ES-I3 (cell line): ENCODE results near the gene PRKCD.

Experiments used
- H3K36me3 ChIP-seq: 2 replicates; pipeline ENCODE4 v1.6.1; 2013; ENCODE audit warnings: mild to moderate bottlenecking, low read length, control low read depth, moderate library complexity; ENCODE audit not compliant: insufficient read depth
- H3K4me1 ChIP-seq: 2 replicates; pipeline ENCODE4 v1.6.1; 2013; ENCODE audit warnings: mild to moderate bottlenecking, control low read depth, low read length; ENCODE audit not compliant: insufficient read depth
- H3K9ac ChIP-seq: 2 replicates; pipeline ENCODE4 v1.6.1; 2013; ENCODE audit warnings: low read depth, mild to moderate bottlenecking, low read length, moderate library complexity
- H3K9me3 ChIP-seq: 2 replicates; pipeline ENCODE4 v1.6.1; 2013; ENCODE audit warnings: mild to moderate bottlenecking, low read length, moderate library complexity; ENCODE audit not compliant: control insufficient read depth, insufficient read depth

PRKCD gene

DNA sequence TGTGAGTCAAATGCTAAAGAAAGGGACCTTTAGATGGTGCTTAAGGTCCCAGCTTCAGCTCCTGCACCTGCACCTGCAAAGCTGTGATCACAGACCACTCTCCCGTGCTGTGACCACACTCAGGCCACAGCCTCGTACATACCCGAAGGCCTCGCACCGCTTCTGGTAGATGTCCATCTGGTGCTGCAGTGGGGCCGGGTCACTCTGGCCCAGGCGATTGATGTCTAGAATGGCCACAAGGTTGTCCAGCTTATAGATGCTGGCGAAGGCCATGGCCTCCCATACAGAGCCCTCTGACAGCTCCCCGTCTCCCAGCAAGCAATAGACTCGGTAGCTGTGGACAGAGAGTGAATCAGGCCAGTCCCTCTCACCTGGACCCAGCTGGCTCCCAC is 73.8 kb downstream of the PRKCD start:
- Histone ChIP-seq H3K36me3 (peaks cover 83% of the 10 kb centered on the region), H3K4me1 (peaks cover 3% of the 10 kb centered on the region; the same call in 1 of the 2 replicates)

DNA sequence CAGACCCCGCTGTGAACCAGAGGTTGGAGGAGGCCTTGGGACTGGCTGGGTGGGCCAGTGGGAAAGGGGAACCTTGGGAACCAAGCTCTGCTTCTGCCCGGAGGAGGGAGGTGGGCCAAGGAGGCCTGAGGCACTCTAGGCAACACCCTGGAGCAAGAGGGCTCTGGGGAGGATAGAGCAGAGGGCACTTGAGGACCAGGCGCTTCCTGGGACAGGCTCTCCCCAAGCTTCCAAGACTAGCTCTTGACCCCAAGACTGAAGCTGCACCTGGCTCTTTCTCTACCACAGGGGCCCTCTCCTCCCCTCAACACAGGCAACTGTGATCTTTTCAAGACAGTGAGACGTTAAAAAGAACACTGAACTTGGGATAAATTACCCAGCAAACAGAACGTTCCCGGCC is 74.5 kb downstream of the PRKCD start:
- no peaks in the 10 kb centered on the region for H3K9me3 ChIP-seq
- no peak overlapping the region for H3K9ac ChIP-seq
- H3K4me1 ChIP-seq, result peaks cover 3% of the 10 kb centered on the region; the same call in 1 of the 2 replicates
- peaks cover 85% of the 10 kb centered on the region for H3K36me3 ChIP-seq

More for the DNA sequence above, 73.8 kb downstream of the PRKCD start:
- no peaks in the 10 kb centered on the region for H3K9me3 ChIP-seq
- no peak overlapping the region for H3K9ac ChIP-seq

DNA sequence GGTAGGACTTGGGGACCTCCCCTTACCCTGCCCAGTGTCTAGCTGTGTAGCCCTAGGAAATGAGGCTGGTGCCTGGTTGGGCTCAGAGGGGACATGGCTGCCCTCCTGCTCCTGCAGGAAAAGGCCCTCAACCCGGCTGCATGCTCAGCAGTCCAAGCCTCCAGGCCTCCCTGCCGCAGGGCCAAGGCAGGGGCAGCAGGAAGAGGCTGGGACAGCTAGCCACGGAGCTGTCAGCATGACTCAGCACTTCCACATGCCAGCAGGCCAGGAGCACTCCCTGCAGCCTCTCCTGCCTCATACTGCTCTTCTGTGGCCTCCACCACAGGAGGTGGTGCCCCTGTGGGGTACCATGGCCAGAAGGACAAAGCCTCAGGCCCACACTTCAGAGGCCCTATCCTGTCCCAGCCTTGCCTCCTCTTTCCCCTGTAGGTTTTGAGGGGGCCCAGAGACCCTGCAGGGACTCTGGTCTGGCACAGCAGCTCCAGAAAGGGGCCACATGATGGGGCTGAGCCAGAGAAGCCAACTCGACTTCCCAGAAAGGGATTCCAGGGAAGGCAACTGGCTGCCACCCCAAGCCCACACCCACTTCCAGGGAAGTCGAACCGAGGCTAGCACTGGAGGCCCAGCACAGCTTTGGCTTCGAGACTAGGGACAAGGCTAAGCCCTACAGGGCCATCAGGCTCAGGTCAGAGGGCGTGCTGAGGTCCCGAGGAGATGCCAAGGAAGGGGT is 75.3 kb downstream of the PRKCD start:
- H3K4me1 ChIP-seq, result peaks cover 3% of the 10 kb centered on the region; the same call in 1 of the 2 replicates
- peaks cover 85% of the 10 kb centered on the region for H3K36me3 ChIP-seq
- no peaks in the 10 kb centered on the region for H3K9me3 ChIP-seq
- no peak overlapping the region for H3K9ac ChIP-seq

DNA sequence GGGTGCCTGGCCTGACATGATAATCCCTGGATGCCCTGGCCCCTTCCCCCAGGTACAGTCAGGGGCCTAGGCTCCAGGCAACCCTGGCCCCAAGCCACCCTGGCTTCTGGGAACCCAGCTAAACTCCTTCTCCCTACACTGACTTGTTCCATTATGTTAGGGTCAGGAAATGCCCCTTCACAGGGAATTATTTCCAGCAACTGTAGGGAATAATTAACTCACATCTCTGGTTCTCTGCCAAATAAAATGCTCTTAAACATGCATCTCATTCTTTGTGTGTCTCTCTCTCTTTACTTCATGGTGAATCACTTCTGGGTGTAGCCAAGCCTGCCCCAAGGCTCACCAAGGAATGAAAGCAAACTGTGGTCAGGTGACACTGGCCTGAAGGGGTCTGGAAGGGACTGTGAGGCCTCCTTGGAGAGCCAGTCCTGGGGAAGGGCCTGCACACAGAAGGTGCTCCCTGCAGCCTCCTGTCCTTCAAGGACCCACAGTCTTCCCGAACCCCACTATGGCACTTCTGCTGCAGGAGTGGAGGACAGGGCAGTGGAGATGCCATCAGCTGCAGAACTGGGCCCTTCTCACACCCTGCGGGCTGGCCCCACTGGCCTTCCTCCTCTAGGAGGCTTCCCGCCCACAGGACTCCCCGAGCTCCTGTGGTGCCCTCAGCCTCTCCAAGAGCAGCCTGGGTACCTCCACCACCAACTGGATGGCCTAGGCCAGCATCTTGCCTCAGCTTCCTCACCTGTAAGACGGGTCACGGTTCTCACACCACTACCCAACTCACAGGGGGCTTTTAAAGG is 77.2 kb downstream of the PRKCD start:
- H3K9ac ChIP-seq, result no peak overlapping the region
- H3K4me1 ChIP-seq, result peaks cover 9% of the 10 kb centered on the region; the same call in 1 of the 2 replicates
- H3K36me3 ChIP-seq, result peaks cover 86% of the 10 kb centered on the region
- H3K9me3 ChIP-seq, result no peaks in the 10 kb centered on the region

DNA sequence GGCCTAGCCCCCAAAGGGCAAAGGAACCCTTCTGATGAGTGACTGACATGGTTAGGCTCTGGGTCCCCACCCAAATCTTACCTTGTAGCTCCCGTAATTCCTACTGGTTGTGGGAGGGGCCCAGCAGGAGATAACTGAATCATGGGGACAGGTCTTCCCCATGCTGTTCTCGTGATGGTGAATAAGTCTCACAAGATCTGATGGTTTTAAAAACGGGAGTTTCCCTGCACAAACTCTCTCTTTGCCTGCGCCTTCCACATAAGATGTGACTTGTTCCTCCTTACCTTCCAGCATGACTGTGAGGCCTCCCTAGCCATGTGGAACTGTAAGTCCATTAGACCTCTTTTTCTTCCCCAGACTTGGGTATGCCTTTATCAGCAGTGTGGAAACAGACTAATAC is 77.9 kb downstream of the PRKCD start:
- no peak overlapping the region for H3K9ac ChIP-seq
- H3K36me3 ChIP-seq, result peaks cover 80% of the 10 kb centered on the region
- no peaks in the 10 kb centered on the region for H3K9me3 ChIP-seq
- peaks cover 15% of the 10 kb centered on the region for H3K4me1 ChIP-seq

DNA sequence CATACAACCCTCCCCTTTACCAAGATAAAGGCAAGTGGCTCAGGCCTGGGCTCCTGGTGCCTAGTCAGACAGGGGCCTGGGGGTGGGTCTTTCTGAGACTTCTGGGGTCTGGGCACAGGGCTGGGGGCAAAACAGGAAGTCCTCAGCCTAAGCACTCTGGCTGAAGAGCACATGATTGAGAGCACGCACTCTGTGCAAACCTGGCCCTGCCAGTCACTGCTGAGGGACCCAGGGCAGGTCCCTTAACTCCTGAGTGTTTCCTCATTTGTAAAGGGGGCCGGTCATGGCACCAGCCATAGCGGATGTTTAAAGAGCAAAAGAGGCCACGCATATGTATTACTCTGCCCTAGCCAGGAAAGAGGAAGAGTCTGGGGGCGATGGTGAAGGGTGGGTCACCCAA is 78.8 kb downstream of the PRKCD start:
- Histone ChIP-seq H3K4me1 (peaks cover 24% of the 10 kb centered on the region), H3K36me3 (peaks cover 71% of the 10 kb centered on the region), H3K9me3 (no peaks in the 10 kb centered on the region), H3K9ac (no peak overlapping the region)

DNA sequence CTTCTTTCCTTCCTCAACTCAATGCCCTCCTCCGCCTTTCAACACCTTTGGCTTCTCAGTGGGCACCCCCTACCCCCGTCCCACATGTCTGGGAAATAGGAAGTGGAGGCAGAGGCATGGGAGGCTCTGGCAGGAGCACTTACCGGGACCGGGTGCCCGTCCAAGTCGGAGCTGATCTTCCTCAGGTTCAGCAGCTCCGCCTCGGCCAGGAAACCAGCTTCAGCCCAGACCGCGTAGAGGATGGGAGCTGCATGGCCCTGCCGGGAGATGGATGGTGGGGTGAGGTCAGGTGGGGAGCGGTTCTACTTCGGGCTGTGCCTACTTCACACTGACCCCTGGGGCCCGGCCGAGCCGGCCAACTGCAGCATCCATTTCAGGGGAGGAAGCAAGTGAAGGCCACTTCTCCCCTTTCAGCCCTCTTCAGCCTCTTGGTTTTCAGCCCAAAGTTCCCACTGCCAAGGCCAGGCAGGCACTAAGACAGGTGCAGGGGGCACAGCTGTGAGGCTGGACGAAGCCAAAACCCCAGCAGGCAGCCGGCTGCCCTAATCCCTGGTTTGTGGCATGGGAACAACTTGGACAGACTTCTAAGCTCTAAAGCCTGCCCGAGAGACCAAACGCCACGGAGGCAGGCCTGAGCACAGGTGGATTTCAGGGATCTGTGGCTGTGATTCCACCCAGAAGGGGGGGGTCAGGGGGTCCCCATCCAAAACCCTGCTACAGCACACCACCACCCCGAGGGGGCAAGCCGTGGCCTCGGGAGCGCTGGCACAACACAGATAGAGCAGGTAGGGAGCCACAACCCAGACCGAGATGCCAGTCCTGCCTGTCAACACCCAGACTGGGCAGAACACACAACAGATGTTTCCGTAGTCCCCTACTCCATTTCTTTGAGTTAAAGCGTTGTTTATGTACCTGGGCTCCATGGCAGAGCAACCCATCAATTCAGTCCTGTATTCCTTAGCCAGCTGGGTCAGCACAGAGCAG is 80.3 kb downstream of the PRKCD start:
- Histone ChIP-seq H3K4me1 (peaks cover 25% of the 10 kb centered on the region), H3K9ac (no peak overlapping the region), H3K9me3 (no peaks in the 10 kb centered on the region), H3K36me3 (peaks cover 65% of the 10 kb centered on the region)

DNA sequence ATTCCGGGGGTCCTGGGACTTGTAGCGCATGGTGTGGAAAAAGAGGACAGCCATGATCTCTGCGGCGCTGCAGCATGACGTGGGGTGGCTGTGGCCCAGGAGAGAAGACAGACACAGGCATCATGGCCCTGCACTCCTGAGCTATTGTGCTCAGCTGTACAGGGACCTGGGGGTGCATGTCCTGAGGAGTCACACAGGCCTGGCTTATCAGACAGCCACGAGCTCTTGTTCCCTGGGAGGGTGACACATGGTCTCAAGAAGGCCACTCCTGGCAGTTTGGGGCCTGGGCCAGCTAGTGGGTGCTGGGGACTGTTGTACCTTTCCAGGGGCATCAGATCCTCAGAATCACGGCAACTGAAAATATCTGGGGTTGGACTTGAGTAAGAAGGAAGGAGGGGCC is 81.1 kb downstream of the PRKCD start:
- Histone ChIP-seq H3K36me3 (peaks cover 56% of the 10 kb centered on the region), H3K9me3 (no peaks in the 10 kb centered on the region), H3K4me1 (peaks cover 25% of the 10 kb centered on the region), H3K9ac (no peak overlapping the region)
